ENCODE data around the gene NEBL.

NEBL gene

DNA sequence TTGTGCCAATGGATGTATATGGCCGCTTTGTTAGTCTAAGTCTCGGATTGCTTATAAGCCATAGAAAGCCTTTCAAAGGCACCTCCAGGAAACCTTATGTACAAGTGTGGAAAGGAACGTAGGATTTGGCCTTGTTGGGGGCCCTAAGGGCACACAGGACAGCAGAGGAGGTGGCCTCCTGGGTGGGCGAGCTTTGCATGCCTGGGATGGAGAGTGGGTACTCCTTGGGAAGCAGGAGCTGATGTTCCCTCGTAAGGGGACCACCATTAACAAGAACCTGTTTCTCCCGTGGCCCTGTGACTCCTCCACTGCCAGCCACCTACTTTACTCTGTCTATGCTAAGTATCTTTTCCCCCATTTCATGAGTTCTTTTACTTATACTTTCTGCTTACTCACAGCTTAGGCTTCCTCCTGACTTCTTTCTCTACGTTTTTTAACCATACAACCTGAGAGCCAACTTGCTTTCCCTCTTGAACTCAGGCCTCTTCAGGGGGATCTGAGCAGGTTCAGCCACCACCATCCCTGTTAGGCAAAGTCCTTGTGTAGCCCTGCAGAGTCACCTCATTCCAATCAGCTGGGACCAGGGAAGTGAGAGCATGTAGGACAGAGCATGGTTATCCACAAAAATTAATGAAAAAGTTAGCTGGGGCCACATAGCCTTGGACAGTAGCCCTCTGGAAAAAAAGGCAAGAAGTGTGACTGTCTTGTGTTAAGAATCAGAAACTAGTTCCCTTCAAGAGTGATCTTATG lies 118.9 kb downstream of the NEBL start:
- DNase-seq (ENCODE audit: low read depth) = no peak

DNA sequence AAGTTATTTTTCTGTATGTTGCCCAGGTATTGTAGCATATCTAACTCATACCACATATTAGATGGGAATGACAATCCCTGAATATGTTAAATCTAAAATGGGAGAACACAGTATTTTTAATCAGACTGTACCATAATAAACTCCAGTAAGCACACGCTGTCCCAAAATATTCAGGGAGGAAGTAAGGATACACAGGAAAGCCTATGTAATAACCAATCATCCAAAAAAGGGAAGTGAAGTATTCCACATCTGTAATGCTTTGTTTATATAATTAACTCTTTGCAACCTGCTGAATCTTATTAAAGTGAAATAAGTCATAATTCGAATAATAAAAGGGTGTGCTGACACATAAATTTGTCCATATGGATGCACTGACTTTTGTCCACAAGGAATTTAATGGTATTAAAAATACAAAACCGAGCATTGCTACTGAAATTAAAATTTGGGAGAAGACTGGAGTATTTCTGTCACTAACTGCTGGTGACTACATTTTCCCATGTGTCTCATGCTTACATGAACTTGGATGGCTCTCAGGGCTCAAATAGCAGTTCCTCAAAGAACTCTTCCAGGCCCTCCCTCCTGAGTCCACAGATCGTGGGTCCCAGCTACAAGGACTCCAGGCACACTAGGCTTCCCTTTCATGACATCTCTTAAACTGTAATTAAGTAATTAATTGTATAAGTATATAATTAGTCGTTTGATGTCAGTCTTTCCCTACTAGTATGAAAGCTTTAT lies 120.6 kb downstream of the NEBL start:
- no peak for DNase-seq (ENCODE audit: low read depth)

DNA sequence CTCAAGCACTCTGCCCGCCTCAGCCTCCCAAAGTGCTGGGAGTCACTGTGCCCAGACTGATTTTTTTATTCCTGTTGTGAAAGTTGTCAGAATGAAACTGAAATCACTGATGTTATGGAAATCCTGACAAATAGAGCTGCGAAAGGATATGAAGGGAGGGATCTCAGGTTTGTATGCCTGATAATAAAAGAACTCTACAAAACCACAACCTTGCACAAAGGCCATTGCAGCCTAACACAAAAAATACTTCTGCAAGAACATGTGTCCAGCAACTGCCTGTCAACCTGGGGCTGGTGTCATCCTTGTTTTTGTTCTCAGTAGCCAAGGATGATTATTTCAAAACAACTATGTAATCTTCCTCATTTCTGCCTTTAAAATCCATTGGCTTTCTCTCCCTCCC lies 126.1 kb downstream of the NEBL start:
- DNase-seq (ENCODE audit: low read depth) = no peak

DNA sequence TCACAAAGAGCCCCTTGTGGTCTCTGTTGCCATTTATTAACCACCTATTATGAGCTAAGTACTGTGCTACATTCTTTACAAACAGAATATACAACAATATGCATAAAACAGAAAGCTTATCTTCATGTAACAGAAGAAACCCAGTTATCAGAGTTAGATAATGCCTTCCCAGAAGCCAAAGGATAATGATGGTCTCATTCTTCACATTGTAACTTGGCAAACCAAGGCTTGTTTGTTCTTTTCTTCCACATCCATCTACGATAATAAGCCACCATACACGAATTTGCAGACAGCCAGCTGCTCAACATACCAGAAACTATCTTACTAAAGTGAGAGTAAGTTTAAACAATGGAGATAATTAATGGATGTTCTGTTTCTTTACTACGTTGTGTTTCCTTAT lies 127.6 kb downstream of the NEBL start:
- DNase-seq (ENCODE audit: low read depth) = no peak

DNA sequence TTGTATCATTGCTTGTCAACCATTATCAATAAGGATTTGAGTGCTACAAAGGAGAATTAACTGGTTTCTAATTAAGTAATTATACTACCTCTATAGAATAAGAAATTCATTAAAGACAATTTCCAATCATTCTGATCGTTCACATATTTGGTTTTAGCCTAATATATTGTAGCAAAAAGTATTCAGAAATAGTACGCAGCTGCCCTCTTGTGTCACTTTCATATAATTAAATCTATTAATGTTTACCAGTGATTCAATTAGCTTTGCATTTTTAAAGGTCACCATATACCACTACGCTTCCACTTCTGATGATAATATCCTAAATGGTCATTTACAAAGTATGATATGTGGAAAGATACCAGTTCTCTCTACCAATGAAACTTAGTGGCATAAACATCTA lies 128.3 kb downstream of the NEBL start:
- no peak for DNase-seq (ENCODE audit: low read depth)

DNA sequence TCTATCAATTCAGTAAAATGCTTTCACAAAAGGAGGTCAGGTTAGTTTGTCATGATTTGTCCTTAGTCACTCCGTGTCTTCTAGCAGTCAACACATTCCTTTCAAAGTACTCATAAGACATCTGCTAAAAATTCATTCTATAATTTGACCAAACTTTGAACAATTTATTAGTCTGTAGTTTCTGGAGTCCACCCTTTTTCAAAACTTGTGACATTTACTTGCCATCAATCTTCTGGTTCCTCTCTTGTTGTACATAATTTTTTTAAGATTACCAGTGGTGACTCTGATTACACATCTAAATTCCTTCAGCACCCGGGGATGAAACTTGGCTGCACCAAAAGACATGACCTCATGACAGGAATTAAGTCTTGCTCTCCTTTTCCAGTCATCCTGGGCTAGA lies 130.1 kb downstream of the NEBL start:
- DNase-seq (ENCODE audit: low read depth) = no peak

DNA sequence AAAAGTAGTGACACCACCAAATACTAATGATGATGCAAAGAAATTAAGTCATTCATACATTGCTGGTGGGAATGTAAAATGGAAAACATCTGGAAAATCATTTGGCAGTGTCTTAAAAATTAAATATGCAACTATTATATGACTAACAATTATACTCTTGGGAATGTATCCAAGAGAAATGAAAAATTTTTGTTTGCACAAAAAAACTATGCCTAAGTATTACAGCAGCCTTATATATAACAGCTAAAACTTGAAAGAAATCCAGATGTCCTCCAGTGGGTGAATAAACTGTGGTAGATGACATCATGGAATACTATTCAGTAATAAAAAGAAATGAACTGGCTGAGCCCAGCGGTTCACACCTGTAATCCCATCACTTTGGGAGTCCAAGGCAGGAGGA lies 132.0 kb downstream of the NEBL start:
- no peak for DNase-seq (ENCODE audit: low read depth)

DNA sequence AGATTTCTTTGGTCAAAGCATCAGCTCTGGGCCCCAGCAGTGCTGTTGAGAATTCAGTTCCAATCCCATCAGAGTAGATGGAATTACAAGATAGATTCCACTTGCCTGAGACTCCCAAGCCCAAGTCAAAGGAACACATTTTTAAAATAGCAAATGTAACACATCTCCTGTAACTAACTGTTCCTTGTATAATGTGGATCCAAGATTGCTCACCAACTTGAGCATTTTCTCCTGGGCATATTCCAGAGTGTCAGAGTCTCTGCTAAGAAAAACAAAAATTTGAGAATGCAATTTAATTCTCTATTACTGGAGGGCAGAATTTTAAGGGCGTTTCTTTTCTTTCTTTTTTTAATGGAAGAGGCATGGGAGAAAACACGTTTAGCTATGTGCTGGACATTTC lies 136.7 kb downstream of the NEBL start:
- DNase-seq (ENCODE audit: low read depth) = no peak

DNA sequence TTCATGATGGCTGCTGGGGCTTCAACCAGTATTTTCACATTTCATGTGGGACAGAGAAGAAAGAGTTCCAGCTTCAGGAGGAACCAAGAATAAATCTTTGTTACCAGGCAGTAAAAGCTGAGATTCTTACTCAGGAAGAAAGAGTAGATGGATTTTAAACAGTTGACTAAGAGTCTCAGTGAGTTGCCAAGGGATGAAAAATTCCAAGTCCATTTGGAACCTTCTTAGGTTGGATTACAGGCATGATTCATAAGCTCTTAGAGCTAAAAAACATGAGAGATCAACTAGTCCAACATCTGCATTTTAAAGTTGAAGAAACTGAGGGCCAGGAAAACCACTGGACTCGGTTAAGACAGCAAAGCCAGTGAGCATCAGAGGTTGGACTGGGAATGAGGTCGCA lies 148.6 kb downstream of the NEBL start:
- no peak for DNase-seq (ENCODE audit: low read depth)

DNA sequence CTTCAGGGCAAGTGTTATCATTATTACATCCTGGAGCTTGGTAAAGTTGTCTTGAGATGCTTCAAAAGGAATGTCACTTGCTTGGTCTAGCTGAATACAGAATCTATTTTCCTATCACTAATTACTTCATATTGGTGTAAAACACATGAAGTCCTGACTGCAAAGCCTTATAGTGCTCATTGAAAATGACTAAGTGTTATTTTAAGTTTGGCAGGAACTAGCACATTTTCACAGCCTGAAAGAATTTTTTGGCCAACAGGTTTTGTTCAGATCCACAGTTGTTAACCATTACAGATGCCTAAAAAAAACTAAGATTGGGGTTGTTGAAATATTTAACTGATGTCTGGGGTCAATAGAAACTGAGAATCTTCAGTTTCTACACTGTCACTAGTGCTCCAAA lies 149.3 kb downstream of the NEBL start:
- no peak for DNase-seq (ENCODE audit: low read depth)

DNA sequence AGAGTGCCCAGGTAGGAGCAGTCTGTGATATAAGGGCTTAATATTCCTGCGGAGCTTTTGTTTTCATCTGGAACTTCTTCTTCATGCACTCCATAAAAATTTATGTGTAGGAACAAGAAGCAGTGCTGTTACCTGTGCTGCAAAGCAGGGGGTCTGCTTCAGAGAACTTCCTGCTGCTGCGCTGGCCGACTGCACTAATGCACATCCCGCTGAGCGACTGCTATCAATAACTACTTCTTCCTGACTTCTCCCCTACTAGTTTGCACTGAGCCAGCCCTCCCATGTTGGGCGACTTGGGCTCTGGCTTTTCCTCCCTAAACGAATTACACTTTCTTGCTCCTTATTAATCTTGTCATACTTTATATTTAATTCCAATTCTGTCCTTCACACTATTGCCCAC lies 150.3 kb downstream of the NEBL start:
- no peak for DNase-seq (ENCODE audit: low read depth)

DNA sequence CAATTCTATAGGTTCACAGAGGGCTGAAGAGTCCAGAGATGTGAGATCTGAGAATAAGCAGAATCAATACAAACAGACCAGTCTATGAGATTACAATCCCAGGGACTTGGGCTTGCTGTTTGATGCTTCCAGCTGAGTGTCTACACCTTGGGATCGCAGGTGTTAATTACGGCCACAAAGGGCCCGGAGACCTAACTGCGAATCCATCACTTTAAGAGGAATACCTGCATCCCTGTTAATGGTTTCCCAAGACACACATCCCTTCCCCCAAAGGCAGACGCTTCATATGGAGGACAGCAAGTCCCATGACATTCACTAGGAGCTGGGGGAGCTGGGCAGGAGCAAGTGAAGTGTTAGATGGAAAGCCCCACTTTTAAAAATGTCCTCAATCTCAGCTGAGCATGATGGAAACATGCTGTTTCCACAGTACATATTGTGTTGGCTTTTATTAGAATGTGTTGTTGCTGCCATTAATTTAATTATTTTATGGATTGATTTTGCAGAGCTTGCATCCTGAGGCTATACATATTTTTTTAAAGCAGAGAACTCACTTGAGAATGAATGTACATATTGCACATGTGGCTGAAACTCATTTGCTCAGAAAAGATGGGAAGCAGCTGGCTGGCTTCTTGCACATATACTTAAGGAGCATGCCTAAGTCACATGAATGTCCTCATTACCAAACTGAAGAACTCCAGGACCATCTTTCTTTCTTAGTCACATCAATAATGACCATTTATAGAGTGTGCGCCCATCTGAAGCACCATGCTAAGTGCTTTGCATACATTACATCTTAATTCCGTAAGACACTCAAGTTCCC lies 151.3 kb downstream of the NEBL start:
- no peak for DNase-seq (ENCODE audit: low read depth)

DNA sequence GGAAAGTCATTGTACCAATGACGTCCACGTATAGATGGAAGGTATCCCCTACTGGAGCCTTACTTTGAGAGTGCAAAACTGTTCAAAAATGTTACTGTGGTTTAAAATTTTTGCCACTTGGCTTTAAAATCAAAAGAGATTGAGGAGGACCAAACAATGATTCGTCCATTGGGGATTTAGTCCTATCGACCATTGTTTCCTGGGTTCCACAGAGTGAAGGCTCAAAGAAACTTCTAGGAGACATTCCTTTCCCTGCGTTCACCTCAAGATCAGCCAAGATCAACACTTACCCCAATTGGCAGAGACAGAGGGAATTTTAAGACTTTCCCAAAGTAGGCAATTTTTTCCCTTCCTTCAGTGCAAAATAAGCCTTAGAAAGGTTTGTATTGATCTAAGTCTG lies 152.3 kb downstream of the NEBL start:
- no peak for DNase-seq (ENCODE audit: low read depth)

DNA sequence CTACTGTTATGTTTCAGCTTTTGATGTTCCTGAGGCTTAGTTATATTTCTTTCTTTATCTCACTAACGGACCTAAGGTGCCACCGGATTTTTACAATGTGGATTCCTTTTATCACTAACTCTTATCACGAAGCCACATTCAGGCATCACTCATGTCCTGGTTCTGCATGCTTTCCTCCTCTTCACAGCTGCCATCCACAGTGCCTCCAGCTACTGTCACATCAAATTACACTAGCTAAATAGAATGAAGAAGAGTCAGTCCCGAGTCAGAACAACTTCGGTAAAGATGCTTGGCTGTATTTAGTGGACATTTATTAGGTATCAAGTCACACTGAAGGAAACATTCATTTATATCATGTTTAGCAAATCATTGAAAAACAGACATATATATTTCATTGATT lies 153.2 kb downstream of the NEBL start:
- no peak for DNase-seq (ENCODE audit: low read depth)

DNA sequence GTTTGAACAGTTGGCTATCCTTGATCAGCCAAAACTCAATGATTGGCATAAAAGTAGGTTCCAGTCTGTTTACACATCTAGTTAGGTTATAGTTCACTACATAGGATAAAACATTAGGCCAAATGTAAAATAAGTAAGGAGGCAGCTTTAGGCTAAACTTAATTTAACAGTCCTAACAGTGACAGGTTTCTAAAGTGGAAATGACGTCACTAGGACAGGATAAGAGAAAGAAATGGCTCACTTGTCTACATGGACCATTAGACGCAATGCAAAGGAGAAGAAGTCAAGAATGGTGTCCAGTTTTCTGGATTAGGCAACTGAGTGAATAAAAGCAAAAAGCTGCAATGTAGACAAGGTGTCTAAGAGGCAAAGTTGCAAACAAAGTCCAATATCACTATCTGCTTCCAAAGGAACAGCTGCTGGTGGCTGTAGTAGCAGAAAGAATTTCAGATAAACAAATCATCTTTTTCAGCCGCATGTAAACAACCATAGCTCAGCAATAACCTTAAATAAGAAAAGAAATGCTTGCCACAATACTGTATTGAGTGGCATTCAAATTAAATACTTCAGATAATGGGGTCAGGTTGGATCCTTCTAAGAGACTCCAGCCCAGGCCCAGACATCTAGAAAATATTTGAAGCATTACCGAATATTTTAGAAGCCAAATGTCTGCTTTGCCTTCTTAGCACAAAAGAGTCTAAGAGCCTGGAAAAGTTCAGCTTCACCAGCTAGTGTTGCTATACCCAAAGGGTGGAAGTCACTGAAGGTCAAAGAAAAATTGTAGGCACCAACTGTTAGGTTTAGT lies 154.2 kb downstream of the NEBL start:
- no peak for DNase-seq (ENCODE audit: low read depth)

DNA sequence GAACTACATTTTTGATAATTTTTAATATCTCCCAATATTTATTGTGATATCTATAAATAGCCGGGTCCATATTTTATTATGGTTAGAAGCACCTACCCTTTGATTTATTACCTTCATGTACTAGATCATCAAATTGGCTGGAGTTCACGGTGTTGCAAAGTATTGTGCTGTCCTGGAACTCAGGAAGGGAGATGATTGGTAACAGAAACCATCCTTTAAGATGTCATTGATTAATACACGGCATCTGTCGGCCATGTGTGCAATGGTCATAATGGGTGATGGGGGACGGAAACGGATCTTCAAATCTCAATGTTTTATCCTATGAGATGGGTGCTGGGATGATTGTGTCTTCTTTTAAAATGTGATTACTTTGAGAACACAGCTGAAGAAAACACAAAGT lies 157.0 kb downstream of the NEBL start:
- DNase-seq (ENCODE audit: low read depth) = no peak

DNA sequence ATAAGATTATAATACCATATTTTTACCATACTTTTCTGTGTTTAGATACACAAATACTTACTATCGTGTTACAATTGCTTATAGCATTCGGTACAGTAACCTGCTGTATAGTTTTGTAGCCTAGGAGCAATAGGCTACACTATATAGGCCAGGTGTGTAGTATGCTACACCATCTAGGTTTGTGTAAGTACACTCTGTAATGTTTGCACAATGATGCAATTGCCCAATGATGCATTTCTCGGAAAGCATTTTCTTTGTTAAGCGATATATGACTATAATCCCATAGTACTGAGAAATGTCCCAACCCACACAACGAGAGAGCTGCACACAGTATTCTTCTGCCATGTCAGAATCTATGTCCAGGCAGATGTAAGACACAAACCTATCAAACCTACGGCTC lies 160.0 kb downstream of the NEBL start:
- no peak for DNase-seq (ENCODE audit: low read depth)

Measured in stimulated activated CD8-positive, alpha-beta memory T cell treated with anti-CD3 and anti-CD28 coated beads, Interleukin-12 subunit alpha, Interleukin-12 subunit beta, amount 100 ng/mL, for 1 hour (primary cell).